T-cell (primary cell): ENCODE measurements around the gene PLA2G15. TPM values are rescaled to one million over a fixed set of nuclear protein-coding genes. Genes with fewer than 3 reads are reported as not detected.

Source experiments
- ATAC-seq, 4 experiments: fragments of 200-7000 bp in 3 of 4; fragments of 150-1000 bp in 1 of 4; cut with Tn5 transposase; replicated peaks in 1 of 4; 1 replicate in 3 of 4; 2 replicates in 1 of 4; pipeline ENCODE4 v1.10.0; 2021; ENCODE audit warnings: moderate library complexity in 3 of 4, mild to moderate bottlenecking in 2 of 4, moderate number of reproducible peaks in 1 of 4
- CTCF ChIA-PET, 2 donors: fragments of 300-600 bp; sonication (Branson Sonifier 250); formaldehyde crosslinking; loops; one replicate each; lab custom pipeline; 2022; ENCODE audit warnings: antibody characterized with exemption in 2 of 2; lab: Charles Lee
- POLR2A ChIA-PET, 2 donors: fragments of 300-600 bp; sonication (Branson Sonifier 250); formaldehyde crosslinking; loops; one replicate each; lab custom pipeline; 2022; ENCODE audit warnings: antibody characterized with exemption in 2 of 2; lab: Charles Lee
- DNase-seq, 35 experiments: peaks; one replicate each; pipeline versions ENCODE4 v3.0.0 to v3.0.0-alpha.2; 2013 to 2023
- H3K27ac ChIP-seq: one replicate; pipeline ENCODE4 v1.5.1; 2013; ENCODE audit warnings: low read length
- H3K27me3 ChIP-seq, 2 experiments: replicated peaks in 1 of 2; 1 replicate in 1 of 2; 2 replicates in 1 of 2; pipeline versions ENCODE4 v1.6.1 to v1.7.0; 2013; ENCODE audit warnings: low read length in 1 of 2, mixed read lengths in 1 of 2; ENCODE audit not compliant: control insufficient read depth in 2 of 2, insufficient read depth in 2 of 2; ENCODE audit errors: extremely low read depth in 1 of 2
- H3K36me3 ChIP-seq, 2 donors: 1 replicate in 1 of 2; 2 replicates in 1 of 2; pipeline versions ENCODE4 v1.6.1 to v1.7.0; 2013; ENCODE audit warnings: low read length in 1 of 2; ENCODE audit not compliant: control insufficient read depth in 2 of 2, insufficient read depth in 1 of 2; ENCODE audit errors: extremely low read depth in 1 of 2
- H3K4me1 ChIP-seq, 2 experiments: 1 replicate in 1 of 2; 2 replicates in 1 of 2; pipeline versions ENCODE4 v1.6.1 to v1.7.0; 2013; ENCODE audit warnings: low read length in 2 of 2, mixed read lengths in 1 of 2; ENCODE audit not compliant: insufficient read depth in 2 of 2, control insufficient read depth in 1 of 2; ENCODE audit errors: extremely low read depth in 1 of 2
- H3K4me3 ChIP-seq, 2 donors: 1 replicate in 1 of 2; 2 replicates in 1 of 2; pipeline versions ENCODE4 v1.5.1 to v1.7.0; 2013; ENCODE audit warnings: mild to moderate bottlenecking in 2 of 2, low read length in 1 of 2, moderate library complexity in 1 of 2; ENCODE audit not compliant: control insufficient read depth in 1 of 2; ENCODE audit errors: extremely low read depth in 1 of 2
- H3K9me3 ChIP-seq: 2 replicates; pipeline ENCODE4 v1.7.0; 2013
- H3K27ac Mint-ChIP-seq, 2 donors: one replicate each; pipeline ENCODE4 v1.8.0; 2020 to 2021; ENCODE audit warnings: mild to moderate bottlenecking in 2 of 2, mixed read lengths in 2 of 2
- H3K27me3 Mint-ChIP-seq, 2 donors: one replicate each; pipeline ENCODE4 v1.8.0; 2021 to 2022; ENCODE audit warnings: mixed read lengths in 2 of 2
- H3K36me3 Mint-ChIP-seq: one replicate; pipeline ENCODE4 v1.8.0; 2021; ENCODE audit warnings: mixed read lengths
- H3K4me1 Mint-ChIP-seq, 3 donors: one replicate each; pipeline ENCODE4 v1.8.0; 2020 to 2022; ENCODE audit warnings: mixed read lengths in 3 of 3, mild to moderate bottlenecking in 1 of 3
- H3K4me3 Mint-ChIP-seq, 3 donors: one replicate each; pipeline ENCODE4 v1.8.0; 2020 to 2022; ENCODE audit warnings: mild to moderate bottlenecking in 3 of 3, mixed read lengths in 3 of 3, moderate library complexity in 3 of 3
- H3K9me3 Mint-ChIP-seq, 3 donors: one replicate each; pipeline ENCODE4 v1.8.0; 2020 to 2022; ENCODE audit warnings: mixed read lengths in 3 of 3
- whole genome bisulfite sequencing: methylation state at CpG from one replicate; pipeline ENCODE4 v1.1.5; 2013; ENCODE audit warnings: missing lambda C conversion rate; ENCODE audit not compliant: insufficient coverage; 5-methylcytosine and 5-hydroxymethylcytosine counted together
- total RNA-seq, 35 experiments: library from RNA in 6 of 35; stranded (reverse) in 6 of 35; fragments of 120-200 nt in 1 of 35; gene quantifications; one replicate each; pipeline versions ENCODE4 v1.2.1 to v1.2.4 and lab custom pipeline; 2013 to 2026

Gene PLA2G15
- total RNA-seq, 5 donors from 2014 or later (not counting 1 experiment from before 2014, with no cell fraction given): 8.7 to 16.4 (median 10.9) TPM

DNA sequence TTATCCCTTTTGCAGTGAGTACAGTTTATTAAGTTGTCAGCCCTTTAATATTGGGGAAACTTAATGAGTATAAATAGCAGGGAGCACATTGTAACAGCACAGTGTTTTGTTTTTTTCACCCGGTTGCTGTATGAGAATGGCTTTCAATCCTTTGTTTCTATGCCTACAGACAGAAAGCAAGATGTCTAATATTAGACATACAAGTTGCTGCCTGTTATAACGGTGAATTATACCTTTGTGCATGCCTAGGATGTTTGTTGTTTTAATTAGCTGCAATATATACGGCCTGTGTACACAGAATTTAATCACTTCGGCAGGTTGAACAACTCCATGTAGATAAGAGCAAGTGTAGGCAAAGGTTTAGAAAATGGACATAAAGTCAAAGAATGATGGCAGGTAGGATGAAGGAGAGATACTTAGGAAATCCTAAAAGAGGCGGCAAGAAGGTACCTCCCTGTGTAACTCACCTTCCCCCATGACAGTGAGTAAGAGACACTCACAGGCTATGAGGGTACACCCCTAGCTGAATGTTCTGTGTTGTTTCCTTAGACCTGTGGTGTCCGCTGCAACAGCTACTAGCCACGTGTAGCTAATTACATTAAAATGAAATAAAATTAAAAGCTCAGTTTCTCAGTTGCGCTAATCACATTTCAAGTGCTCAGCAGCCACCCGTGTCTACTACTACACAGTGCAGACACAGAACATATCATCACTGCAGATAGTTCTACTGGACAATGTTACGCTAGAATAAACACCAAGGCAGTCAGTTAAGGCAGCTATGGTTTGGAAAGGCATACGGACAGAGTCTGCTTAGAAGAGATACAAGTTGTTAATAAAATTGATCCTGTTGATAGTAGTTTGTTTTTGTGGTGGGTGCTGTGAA lies 54.6 kb downstream of the PLA2G15 start:
- Histone ChIP-seq H3K36me3 (peaks cover 25 to 95% of the 10 kb centered on the region in 2 donors), H3K4me1 (no peaks in the 10 kb centered on the region), H3K27me3 (no peaks in the 10 kb centered on the region), H3K9me3 (no peaks in the 10 kb centered on the region), H3K27ac (no peak overlapping the region), H3K4me3 (no peak overlapping the region)
- Mint-ChIP-seq H3K27ac (peak overlapping the region; percentile 4 to 71), H3K36me3 (peaks cover 67% of the 10 kb centered on the region), H3K9me3 (no peaks in the 10 kb centered on the region), H3K4me1 (peaks cover 22 to 50% (median 31%) of the 10 kb centered on the region in 3 donors), H3K4me3 (no peak overlapping the region), H3K27me3 (no peaks in the 10 kb centered on the region)
- CTCF ChIA-PET: interaction anchor here (0.6 to 1.2 kb wide), 8 partner anchors 8 to 873 kb away, joined by 3 to 4 read pairs (median 3); partner anchors contain the start of genes PRMT7 (in 1 of the 2), SLC7A6 (in 1 of the 2) and SLC7A6OS (in 1 of the 2)
- ATAC-seq (no peak), DNase-seq (no peak)
- 94% methylated on average over 4 of the region's 11 CpGs for WGBS
- POLR2A ChIA-PET: interaction anchor here in 1 of 2 donors (2.0 kb wide), 1 partner anchor 10 kb away, joined by 6 read pairs; no protein-coding TSS in a partner anchor

GRCh38 chr16:68300734-68301459 lies 55.7 kb downstream of the PLA2G15 start:
- Histone ChIP-seq H3K27me3 (no peaks in the 10 kb centered on the region), H3K4me1 (no peaks in the 10 kb centered on the region), H3K36me3 (peaks cover 29 to 93% of the 10 kb centered on the region in 2 donors), H3K9me3 (no peaks in the 10 kb centered on the region), H3K27ac (peak overlapping the region; percentile 7), H3K4me3 (no peak overlapping the region)
- ChIA-PET POLR2A (interaction anchor here (0.6 to 2.0 kb wide), 2 partner anchors 11 to 180 kb away, joined by 4 to 6 read pairs; no protein-coding TSS in a partner anchor), CTCF (interaction anchor here in 1 of 2 donors (1.0 to 1.1 kb wide), 2 partner anchors 10 to 11 kb away, joined by 3 to 4 read pairs; partner anchors contain the start of genes PRMT7 and SLC7A6OS)
- H3K4me3 Mint-ChIP-seq: no peak overlapping the region
- H3K27ac Mint-ChIP-seq: peak overlapping the region in 1 of 2 donors; percentile 45
- no peaks in the 10 kb centered on the region for H3K27me3 Mint-ChIP-seq
- H3K36me3 Mint-ChIP-seq: peaks cover 62% of the 10 kb centered on the region
- peaks cover 22 to 43% (median 38%) of the 10 kb centered on the region in 3 donors for H3K4me1 Mint-ChIP-seq
- 100% methylated on average over 2 of the region's 7 CpGs for WGBS
- no peaks in the 10 kb centered on the region for H3K9me3 Mint-ChIP-seq
- ATAC-seq: no peak
- DNase-seq: no peak

GRCh38 chr16:68306633-68307032 lies 61.5 kb downstream of the PLA2G15 start:
- Histone ChIP-seq H3K4me1 (peaks cover 16 to 39% of the 10 kb centered on the region in 2 experiments), H3K36me3 (peaks cover 13 to 65% of the 10 kb centered on the region in 2 donors), H3K27me3 (no peaks in the 10 kb centered on the region), H3K27ac (no peak overlapping the region), H3K9me3 (no peaks in the 10 kb centered on the region), H3K4me3 (no peak overlapping the region)
- WGBS: 50% methylated on average over 1 of the region's 3 CpGs
- Mint-ChIP-seq H3K27ac (peak overlapping the region in 1 of 2 donors; percentile 58), H3K9me3 (no peaks in the 10 kb centered on the region), H3K4me1 (peaks cover 35 to 41% (median 41%) of the 10 kb centered on the region in 3 donors), H3K4me3 (no peak overlapping the region), H3K27me3 (no peaks in the 10 kb centered on the region), H3K36me3 (peaks cover 36% of the 10 kb centered on the region)
- no peak for DNase-seq
- ATAC-seq: no peak
- POLR2A ChIA-PET: no interaction called here
- CTCF ChIA-PET: no interaction called here

DNA sequence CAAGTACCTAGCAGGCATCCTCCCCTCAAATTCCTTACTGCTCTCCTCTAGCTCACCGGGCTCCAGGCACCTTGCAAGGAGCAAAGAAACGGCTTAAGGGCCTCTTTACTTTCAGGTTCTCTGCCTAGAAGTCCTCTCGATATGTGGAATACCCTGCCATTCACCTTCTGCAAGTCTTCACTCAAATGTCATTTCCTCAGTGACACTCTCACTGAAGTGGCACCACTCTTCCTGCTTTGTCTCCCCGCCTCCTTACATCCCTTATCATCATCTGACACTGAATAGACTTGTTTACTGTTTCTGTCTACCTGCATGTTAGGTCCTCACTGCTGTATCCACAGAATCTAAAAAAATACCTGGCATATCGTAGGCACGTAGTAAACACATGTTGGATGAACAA lies 64.6 kb downstream of the PLA2G15 start:
- H3K4me3 Mint-ChIP-seq: peak overlapping the region; percentile 95 to 99 (median 98)
- CTCF ChIA-PET: interaction anchor here (0.5 to 2.7 kb wide), 2 partner anchors 47 to 55 kb away, joined by 3 to 73 read pairs; partner anchors contain the start of gene SLC7A6 (in 1 of the 2)
- POLR2A ChIA-PET: no interaction called here

GRCh38 chr16:68310437-68310773 lies 65.2 kb downstream of the PLA2G15 start:
- Histone ChIP-seq H3K9me3 (no peaks in the 10 kb centered on the region), H3K36me3 (peaks cover 6 to 52% of the 10 kb centered on the region in 2 donors), H3K4me1 (peaks cover 23 to 55% of the 10 kb centered on the region in 2 experiments), H3K4me3 (peak overlapping the region; percentile 92 to 94), H3K27ac (peak overlapping the region; percentile 64), H3K27me3 (no peaks in the 10 kb centered on the region)
- ChIA-PET CTCF (interaction anchor here (0.5 to 2.7 kb wide), 13 partner anchors 10 to 69 kb away, joined by 3 to 73 read pairs (median 3); partner anchors contain the start of genes SLC7A6 (in 2 of the 2) and PLA2G15 (in 1 of the 2)), POLR2A (interaction anchor here in 1 of 2 donors (1.0 to 1.4 kb wide), 4 partner anchors 19 to 46 kb away, joined by 3 to 5 read pairs (median 4); partner anchors contain the start of gene SLC7A6)
- DNase-seq (peak in 1 of 35 experiments; percentile 4), ATAC-seq (no peak)
- Mint-ChIP-seq H3K4me1 (peaks cover 46 to 60% (median 55%) of the 10 kb centered on the region in 3 donors), H3K36me3 (peaks cover 29% of the 10 kb centered on the region), H3K27ac (peak overlapping the region; percentile 97 to 98), H3K27me3 (no peaks in the 10 kb centered on the region), H3K4me3 (peak overlapping the region; percentile 95 to 99 (median 98)), H3K9me3 (no peaks in the 10 kb centered on the region)
- under 1% methylated on average over 29 of the region's 29 CpGs for WGBS

More for the DNA sequence above, 64.6 kb downstream of the PLA2G15 start:
- no peaks in the 10 kb centered on the region for H3K27me3 Mint-ChIP-seq
- ATAC-seq: no peak
- peak in 2 of 35 experiments; percentile 7 to 45 for DNase-seq
- H3K4me1 ChIP-seq: peaks cover 23 to 55% of the 10 kb centered on the region in 2 experiments
- peak overlapping the region; percentile 64 for H3K27ac ChIP-seq
- peak overlapping the region; percentile 97 to 98 for H3K27ac Mint-ChIP-seq
- H3K9me3 ChIP-seq: no peaks in the 10 kb centered on the region
- H3K9me3 Mint-ChIP-seq: no peaks in the 10 kb centered on the region
- peaks cover 10 to 53% of the 10 kb centered on the region in 2 donors for H3K36me3 ChIP-seq
- peaks cover 49 to 61% (median 54%) of the 10 kb centered on the region in 3 donors for H3K4me1 Mint-ChIP-seq
- H3K4me3 ChIP-seq: peak overlapping the region; percentile 92 to 94
- H3K27me3 ChIP-seq: no peaks in the 10 kb centered on the region
- peaks cover 30% of the 10 kb centered on the region for H3K36me3 Mint-ChIP-seq
- 25% methylated on average over 5 of the region's 6 CpGs for WGBS
